Mesendoderm (in vitro differentiated cells): ENCODE results near the gene TRIP13.

Experiments
- DNase-seq: peaks from one replicate; pipeline ENCODE4 v3.0.0; 2013
- H2AK5ac ChIP-seq: 2 replicates; pipeline ENCODE4 v1.6.1; 2013; ENCODE audit warnings: low read length, inconsistent platforms
- H2BK120ac ChIP-seq: 2 replicates; pipeline ENCODE4 v1.6.1; 2013; ENCODE audit warnings: low read depth, mild to moderate bottlenecking, low read length, moderate library complexity, mixed read lengths
- H2BK15ac ChIP-seq: replicated peaks from 2 replicates; pipeline ENCODE4 v1.6.1; 2013; ENCODE audit warnings: low read depth, mild to moderate bottlenecking, moderate library complexity
- H2BK5ac ChIP-seq: 2 replicates; pipeline ENCODE4 v1.6.1; 2013; ENCODE audit warnings: low read length, inconsistent platforms
- H3K18ac ChIP-seq: 2 replicates; pipeline ENCODE4 v1.6.1; 2013; ENCODE audit warnings: mild to moderate bottlenecking, low read length, mixed read lengths
- H3K23ac ChIP-seq: one replicate; pipeline ENCODE4 v1.6.1; 2013; ENCODE audit warnings: low read length
- H3K27ac ChIP-seq: 2 replicates; pipeline ENCODE4 v1.5.1; 2013; ENCODE audit warnings: low read depth, mild to moderate bottlenecking, inconsistent platforms, low read length, moderate library complexity
- H3K27me3 ChIP-seq: 2 replicates; pipeline ENCODE4 v1.6.1; 2013; ENCODE audit warnings: low read length, control low read depth, mild to moderate bottlenecking, inconsistent platforms; ENCODE audit not compliant: insufficient read depth, poor library complexity
- H3K36me3 ChIP-seq: 2 replicates; pipeline ENCODE4 v1.6.1; 2013; ENCODE audit warnings: low read length, inconsistent platforms; ENCODE audit not compliant: control insufficient read depth, insufficient read depth
- H3K4ac ChIP-seq: one replicate; pipeline ENCODE4 v1.6.1; 2013; ENCODE audit warnings: low read depth, mild to moderate bottlenecking, low read length, moderate library complexity
- H3K4me1 ChIP-seq: 2 replicates; pipeline ENCODE4 v1.6.1; 2013; ENCODE audit warnings: low read depth, low read length, inconsistent platforms; ENCODE audit not compliant: control insufficient read depth
- H3K4me2 ChIP-seq: 2 replicates; pipeline ENCODE4 v1.6.1; 2013; ENCODE audit warnings: low read length
- H3K4me3 ChIP-seq: 2 replicates; pipeline ENCODE4 v1.5.1; 2013; ENCODE audit warnings: mild to moderate bottlenecking, low read length
- H3K56ac ChIP-seq: one replicate; pipeline ENCODE4 v1.6.1; 2013; ENCODE audit warnings: low read length
- H3K79me1 ChIP-seq: 2 replicates; pipeline ENCODE4 v1.6.1; 2013; ENCODE audit warnings: low read length, inconsistent platforms
- H3K79me2 ChIP-seq: 2 replicates; pipeline ENCODE4 v1.6.1; 2013; ENCODE audit warnings: mild to moderate bottlenecking, low read length; ENCODE audit not compliant: control insufficient read depth, insufficient read depth
- H3K9ac ChIP-seq: 2 replicates; pipeline ENCODE4 v1.6.1; 2013; ENCODE audit warnings: low read length, inconsistent platforms
- H4K5ac ChIP-seq: one replicate; pipeline ENCODE4 v1.6.1; 2013; ENCODE audit warnings: low read length
- H4K8ac ChIP-seq: one replicate; pipeline ENCODE4 v1.6.1; 2013; ENCODE audit warnings: low read depth, mild to moderate bottlenecking, control low read depth, low read length, moderate library complexity
- WGBS: extraction: QIAGEN DNeasy Blood & Tissue Kit; methylation state at CpG from one replicate; pipeline ENCODE4 v1.1.7; 2013; ENCODE audit warnings: low lambda C conversion rate, missing lambda C conversion rate; ENCODE audit not compliant: insufficient coverage; ENCODE audit errors: extremely low coverage; 5-methylcytosine and 5-hydroxymethylcytosine counted together

The TRIP13 gene

GRCh38 chr5:962386-962785 lies 69.7 kb downstream of the TRIP13 start:
- H3K9ac ChIP-seq, result no peak overlapping the region
- H2BK120ac ChIP-seq, result no peak overlapping the region
- H4K8ac ChIP-seq, result no peak overlapping the region
- no peak overlapping the region for H3K4me3 ChIP-seq
- DNase-seq, result no peak
- no peaks in the 10 kb centered on the region for H3K27me3 ChIP-seq
- H3K4me2 ChIP-seq, result no peak overlapping the region
- H3K79me2 ChIP-seq, result no peaks in the 10 kb centered on the region
- no peak overlapping the region for H2AK5ac ChIP-seq
- no peak overlapping the region for H4K5ac ChIP-seq
- H3K4ac ChIP-seq, result no peak overlapping the region
- no peaks in the 10 kb centered on the region for H3K36me3 ChIP-seq
- H3K23ac ChIP-seq, result no peak overlapping the region
- H3K79me1 ChIP-seq, result no peaks in the 10 kb centered on the region
- H3K56ac ChIP-seq, result no peak overlapping the region
- H3K4me1 ChIP-seq, result no peaks in the 10 kb centered on the region
- no peak overlapping the region for H3K18ac ChIP-seq
- H2BK15ac ChIP-seq, result no peak overlapping the region
- WGBS, result no CpG with 5 or more reads among the region's 15 CpGs
- no peak overlapping the region for H3K27ac ChIP-seq
- H2BK5ac ChIP-seq, result no peak overlapping the region

- Histone ChIP-seq H3K27ac (no peak overlapping the region), H3K4me3 (no peak overlapping the region), H3K4me1 (no peaks in the 10 kb centered on the region), H4K5ac (no peak overlapping the region), H3K4me2 (no peak overlapping the region), H2BK15ac (no peak overlapping the region), H2BK120ac (no peak overlapping the region), H3K79me1 (no peaks in the 10 kb centered on the region), H3K4ac (no peak overlapping the region), H2BK5ac (no peak overlapping the region), H4K8ac (no peak overlapping the region), H3K56ac (no peak overlapping the region), H3K79me2 (no peaks in the 10 kb centered on the region), H2AK5ac (no peak overlapping the region), H3K36me3 (no peaks in the 10 kb centered on the region), H3K27me3 (no peaks in the 10 kb centered on the region), H3K18ac (no peak overlapping the region), H3K23ac (no peak overlapping the region), H3K9ac (no peak overlapping the region)
- WGBS, result no CpG with 5 or more reads among the region's 12 CpGs
- DNase-seq, result no peak
Observed at GRCh38 chr5:962801-963200, 70.1 kb downstream of the TRIP13 start.

DNA sequence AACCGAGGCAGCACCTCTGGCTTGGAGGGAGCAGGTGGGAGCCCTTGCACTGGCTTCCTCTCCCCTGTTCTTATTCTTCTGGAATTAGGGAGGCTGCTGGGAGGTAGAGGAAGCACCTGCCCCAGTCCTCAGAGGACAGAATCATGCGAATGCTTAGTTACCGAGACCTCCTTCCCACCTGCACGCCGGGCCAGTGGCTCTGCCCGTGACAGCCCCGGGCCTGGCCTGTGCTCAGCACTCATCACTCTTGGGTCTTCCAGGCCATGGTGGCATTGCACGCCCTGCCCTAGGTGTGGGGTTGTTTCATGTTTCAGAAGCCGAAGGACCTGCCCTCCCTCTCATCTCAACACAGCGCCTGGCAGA lies 70.6 kb downstream of the TRIP13 start:
- H3K36me3 ChIP-seq, result no peaks in the 10 kb centered on the region
- H3K79me2 ChIP-seq, result no peaks in the 10 kb centered on the region
- H3K18ac ChIP-seq, result no peak overlapping the region
- H3K79me1 ChIP-seq, result no peaks in the 10 kb centered on the region
- H3K56ac ChIP-seq, result no peak overlapping the region
- no peak overlapping the region for H3K27ac ChIP-seq
- DNase-seq, result no peak
- H2BK5ac ChIP-seq, result no peak overlapping the region
- no peaks in the 10 kb centered on the region for H3K27me3 ChIP-seq
- H3K4me2 ChIP-seq, result no peak overlapping the region
- H2BK120ac ChIP-seq, result no peak overlapping the region
- H3K9ac ChIP-seq, result no peak overlapping the region
- H4K8ac ChIP-seq, result no peak overlapping the region
- no peak overlapping the region for H3K4ac ChIP-seq
- no CpG with 5 or more reads among the region's 10 CpGs for WGBS
- no peaks in the 10 kb centered on the region for H3K4me1 ChIP-seq
- no peak overlapping the region for H3K4me3 ChIP-seq
- no peak overlapping the region for H2BK15ac ChIP-seq
- no peak overlapping the region for H2AK5ac ChIP-seq
- no peak overlapping the region for H3K23ac ChIP-seq
- no peak overlapping the region for H4K5ac ChIP-seq

- H2BK120ac ChIP-seq, result no peak overlapping the region
- no peak overlapping the region for H3K56ac ChIP-seq
- H3K4me3 ChIP-seq, result no peak overlapping the region
- no peaks in the 10 kb centered on the region for H3K79me1 ChIP-seq
- H3K4me2 ChIP-seq, result no peak overlapping the region
- no peak overlapping the region for H2BK15ac ChIP-seq
- no peaks in the 10 kb centered on the region for H3K79me2 ChIP-seq
- H3K18ac ChIP-seq, result no peak overlapping the region
- no peaks in the 10 kb centered on the region for H3K27me3 ChIP-seq
- no peaks in the 10 kb centered on the region for H3K4me1 ChIP-seq
- no peaks in the 10 kb centered on the region for H3K36me3 ChIP-seq
- DNase-seq, result no peak
- no peak overlapping the region for H3K23ac ChIP-seq
- H3K27ac ChIP-seq, result no peak overlapping the region
- no peak overlapping the region for H2BK5ac ChIP-seq
- no peak overlapping the region for H4K5ac ChIP-seq
- H3K4ac ChIP-seq, result no peak overlapping the region
- H2AK5ac ChIP-seq, result no peak overlapping the region
- H4K8ac ChIP-seq, result no peak overlapping the region
- WGBS, result no CpG with 5 or more reads among the region's 31 CpGs
- H3K9ac ChIP-seq, result no peak overlapping the region
Observed at GRCh38 chr5:963673-964531, 71.2 kb downstream of the TRIP13 start.

DNA sequence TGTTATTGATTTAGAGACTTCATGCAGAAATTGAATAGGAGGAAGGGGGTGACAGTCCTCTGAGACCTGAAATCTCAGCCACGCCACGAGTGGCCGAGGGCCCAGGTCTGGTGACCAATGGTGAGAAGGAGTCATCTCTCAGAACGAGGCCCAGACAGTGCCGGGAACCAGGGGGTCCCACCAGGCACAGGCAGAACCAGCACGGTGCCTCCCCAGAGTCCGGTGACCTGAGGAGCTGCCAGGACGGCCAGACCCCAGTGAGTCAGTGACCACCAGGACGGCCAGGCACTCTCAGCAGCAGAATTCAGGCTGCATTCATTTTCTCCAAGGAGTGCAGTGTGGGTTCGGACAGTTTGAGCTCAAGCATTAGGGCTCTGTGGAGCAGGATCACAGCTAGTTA lies 72.1 kb downstream of the TRIP13 start:
- no peaks in the 10 kb centered on the region for H3K27me3 ChIP-seq
- H3K4ac ChIP-seq, result no peak overlapping the region
- H2AK5ac ChIP-seq, result no peak overlapping the region
- no peaks in the 10 kb centered on the region for H3K79me1 ChIP-seq
- H3K36me3 ChIP-seq, result no peaks in the 10 kb centered on the region
- no peak overlapping the region for H3K9ac ChIP-seq
- H2BK5ac ChIP-seq, result no peak overlapping the region
- no peak overlapping the region for H2BK120ac ChIP-seq
- no peak overlapping the region for H3K4me2 ChIP-seq
- H3K23ac ChIP-seq, result no peak overlapping the region
- H3K4me3 ChIP-seq, result no peak overlapping the region
- WGBS, result no CpG with 5 or more reads among the region's 10 CpGs
- no peak overlapping the region for H3K56ac ChIP-seq
- no peaks in the 10 kb centered on the region for H3K4me1 ChIP-seq
- H3K18ac ChIP-seq, result no peak overlapping the region
- no peak overlapping the region for H4K5ac ChIP-seq
- H2BK15ac ChIP-seq, result no peak overlapping the region
- DNase-seq, result no peak
- H3K27ac ChIP-seq, result no peak overlapping the region
- H3K79me2 ChIP-seq, result no peaks in the 10 kb centered on the region
- H4K8ac ChIP-seq, result no peak overlapping the region
